Measurements from ENCODE around the gene ANO3. TPM values are rescaled to one million over a fixed set of nuclear protein-coding genes. Genes with fewer than 3 reads are reported as not detected.
A peak's percentile ranks its signal among the peaks of the same experiment; 100 is the strongest.
"Not testable (repeated sequence)": the region's sequence is repeated elsewhere in the genome, so short reads cannot be mapped to it uniquely, and the experiment has no call there.

The ANO3 gene
- total RNA-seq (not detected), total RNA-seq (0 to 0.23 reads per million in 2 donors)

DNA sequence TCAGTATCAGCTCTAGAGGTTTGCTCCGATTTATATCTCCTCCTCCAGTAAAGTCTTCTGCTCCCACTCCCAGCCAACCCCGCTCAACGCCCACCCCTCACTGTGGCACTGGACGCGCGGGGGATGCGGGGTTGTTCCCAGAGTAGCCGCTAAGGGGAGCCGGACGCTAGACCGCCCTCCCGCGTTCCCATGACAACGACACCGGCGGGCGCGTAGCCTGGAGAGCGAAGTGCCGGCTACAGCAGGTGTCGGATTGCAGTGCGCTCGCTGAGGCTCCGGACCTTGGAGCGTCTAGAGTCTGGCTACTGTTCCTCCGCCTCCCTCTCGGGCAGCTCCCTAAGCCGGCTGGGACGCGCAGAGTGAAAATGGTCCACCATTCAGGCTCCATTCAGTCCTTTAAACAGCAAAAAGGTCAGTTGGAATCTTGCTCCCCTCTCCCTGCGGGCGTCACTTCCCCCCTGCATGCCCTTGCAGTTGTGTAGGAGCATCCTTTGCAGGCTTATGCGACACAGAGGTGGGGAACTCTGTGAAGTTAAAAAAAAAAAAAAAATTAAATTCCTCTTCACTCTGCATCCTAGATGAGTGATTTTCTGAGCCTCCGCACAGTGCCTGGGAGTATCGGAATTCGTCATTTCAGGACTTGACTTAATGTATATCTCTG lies at the start of gene ANO3:
TSS of gene ANO3 (plus strand) at position 220 of the 661 bp plus-strand sequence. CDS start at position 366, 146 bp downstream.
- H3K4me3 Mint-ChIP-seq = no peak within 1 kb of the TSS
- no peak within 1 kb of the TSS for H3K27ac Mint-ChIP-seq
- H3K36me3 Mint-ChIP-seq (ENCODE audit: low read depth) = no peaks in the 10 kb centered on the region
- no peaks in the 10 kb centered on the region for H3K9me3 ChIP-seq (ENCODE audit: control insufficient read depth, low read length, poor library complexity, severe bottlenecking)
- no peak for ATAC-seq
- no peaks in the 10 kb centered on the region for H3K4me1 Mint-ChIP-seq
- DNase-seq = no peak
- H3K27me3 Mint-ChIP-seq = peaks cover 14% of the 10 kb centered on the region

DNA sequence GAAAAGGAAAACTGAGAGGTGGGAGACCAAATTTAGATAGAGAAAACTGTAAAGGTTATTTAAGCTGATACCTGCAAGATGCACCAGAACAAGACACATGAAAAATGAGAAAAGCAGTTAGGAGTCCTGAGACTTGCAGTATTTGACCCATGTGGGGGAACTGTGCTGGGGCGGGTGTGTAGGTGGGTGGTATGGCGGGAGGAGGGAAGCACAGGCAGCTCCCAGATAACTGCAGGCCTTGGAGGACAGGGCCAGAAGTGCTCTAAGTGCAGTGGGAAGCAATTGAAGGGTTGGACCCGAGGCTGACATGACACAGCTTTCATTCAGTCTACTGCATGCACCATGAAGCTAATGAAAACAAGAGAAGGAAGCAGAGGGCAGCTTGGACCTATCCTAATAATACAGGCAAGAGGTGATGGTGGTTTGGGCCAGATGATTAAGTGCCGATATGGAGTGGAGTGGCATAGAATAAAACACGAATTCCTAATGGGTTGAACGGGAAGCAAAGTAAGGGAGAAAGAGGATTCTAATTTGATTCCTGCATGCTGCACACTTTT lies 48.0 kb upstream of the ANO3 start:
- Mint-ChIP-seq H3K27ac (no peak overlapping the region), H3K4me3 (peak overlapping the region; percentile 13), H3K27me3 (peaks cover 30% of the 10 kb centered on the region), H3K4me1 (peaks cover 4% of the 10 kb centered on the region), H3K36me3 (ENCODE audit: low read depth) (no peaks in the 10 kb centered on the region)
- DNase-seq (no peak), ATAC-seq (no peak)
- no peaks in the 10 kb centered on the region for H3K9me3 ChIP-seq (ENCODE audit: control insufficient read depth, low read length, poor library complexity, severe bottlenecking)

GRCh38 chr11:26285608-26286007 lies 46.3 kb upstream of the ANO3 start:
- no peak overlapping the region for H3K27ac Mint-ChIP-seq
- H3K4me3 Mint-ChIP-seq = no peak overlapping the region
- H3K9me3 ChIP-seq (ENCODE audit: control insufficient read depth, low read length, poor library complexity, severe bottlenecking) = no peaks in the 10 kb centered on the region
- H3K27me3 Mint-ChIP-seq = peaks cover 20% of the 10 kb centered on the region
- peaks cover 4% of the 10 kb centered on the region for H3K4me1 Mint-ChIP-seq
- DNase-seq (no peak), ATAC-seq (no peak)
- H3K36me3 Mint-ChIP-seq (ENCODE audit: low read depth) = no peaks in the 10 kb centered on the region

GRCh38 chr11:26286472-26287066 lies 45.4 kb upstream of the ANO3 start:
- no peak for DNase-seq
- Mint-ChIP-seq H3K27me3 (peaks cover 18% of the 10 kb centered on the region), H3K36me3 (ENCODE audit: low read depth) (no peaks in the 10 kb centered on the region), H3K27ac (no peak overlapping the region), H3K4me3 (no peak overlapping the region), H3K4me1 (peaks cover 4% of the 10 kb centered on the region)
- ATAC-seq = no peak
- no peaks in the 10 kb centered on the region for H3K9me3 ChIP-seq (ENCODE audit: control insufficient read depth, low read length, poor library complexity, severe bottlenecking)

DNA sequence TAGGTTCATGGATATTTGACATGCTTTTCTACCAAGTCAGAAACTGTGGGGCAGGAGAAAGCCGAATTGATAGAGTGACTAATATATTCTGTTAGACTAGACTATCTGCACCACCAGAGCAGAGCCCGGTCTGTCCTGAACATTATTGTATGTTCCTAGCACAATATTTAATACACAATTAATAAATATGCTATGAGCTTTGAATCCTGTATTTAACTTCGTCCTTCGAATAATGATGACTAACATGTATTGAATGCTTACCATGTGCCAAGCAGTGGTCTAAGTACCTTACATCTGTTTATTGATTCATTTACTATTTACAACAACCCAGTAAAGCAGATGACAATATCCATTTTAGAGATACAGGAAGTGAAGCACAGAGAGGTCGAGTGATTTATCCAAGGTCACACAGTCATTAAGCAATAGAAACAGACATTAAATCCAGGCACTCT lies 44.8 kb upstream of the ANO3 start:
- Mint-ChIP-seq H3K36me3 (ENCODE audit: low read depth) (no peaks in the 10 kb centered on the region), H3K27me3 (peaks cover 13% of the 10 kb centered on the region), H3K4me1 (peaks cover 4% of the 10 kb centered on the region), H3K27ac (no peak overlapping the region), H3K4me3 (no peak overlapping the region)
- no peak for ATAC-seq
- no peaks in the 10 kb centered on the region for H3K9me3 ChIP-seq (ENCODE audit: control insufficient read depth, low read length, poor library complexity, severe bottlenecking)
- no peak for DNase-seq

DNA sequence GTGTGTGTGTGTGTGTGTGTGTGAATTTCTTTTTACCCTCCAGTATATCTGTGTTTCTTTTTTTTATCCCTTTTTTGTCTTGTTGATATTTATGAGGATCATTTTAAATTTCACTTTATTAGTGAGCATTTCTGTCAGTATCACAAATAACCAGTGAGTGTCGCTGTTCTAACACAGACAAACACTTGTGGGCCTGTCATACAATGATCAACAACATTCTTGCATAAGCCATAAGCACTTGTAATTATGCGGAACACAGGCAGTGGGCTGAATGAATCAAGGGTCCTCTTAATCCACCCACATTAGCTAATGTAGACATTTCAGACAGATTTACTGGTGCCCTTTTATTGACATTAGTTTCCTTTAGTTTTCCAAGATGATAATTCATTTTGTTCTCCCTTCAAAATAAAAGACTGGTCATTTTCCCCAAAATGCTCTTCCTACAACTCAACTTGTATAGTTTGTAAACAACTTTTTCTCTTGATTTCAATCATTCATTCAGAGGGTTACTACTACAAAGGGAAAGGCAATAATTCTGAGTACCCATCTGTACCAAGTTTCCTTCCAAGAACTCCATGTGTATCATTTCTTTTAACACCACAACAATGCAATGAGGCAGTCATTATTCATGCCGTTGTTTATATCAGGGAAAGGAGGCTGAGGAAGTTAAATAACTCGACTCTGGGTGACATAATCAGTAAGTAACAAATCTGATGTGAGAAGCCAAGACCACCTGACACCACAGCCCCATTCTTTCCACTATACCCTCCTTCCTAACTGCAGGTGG lies 34.5 kb upstream of the ANO3 start:
- ATAC-seq = no peak
- peaks cover 12% of the 10 kb centered on the region for H3K27me3 Mint-ChIP-seq
- H3K9me3 ChIP-seq (ENCODE audit: control insufficient read depth, low read length, poor library complexity, severe bottlenecking) = no peaks in the 10 kb centered on the region
- no peak overlapping the region for H3K4me3 Mint-ChIP-seq
- no peak overlapping the region for H3K27ac Mint-ChIP-seq
- no peaks in the 10 kb centered on the region for H3K36me3 Mint-ChIP-seq (ENCODE audit: low read depth)
- H3K4me1 Mint-ChIP-seq = no peaks in the 10 kb centered on the region
- DNase-seq = no peak

DNA sequence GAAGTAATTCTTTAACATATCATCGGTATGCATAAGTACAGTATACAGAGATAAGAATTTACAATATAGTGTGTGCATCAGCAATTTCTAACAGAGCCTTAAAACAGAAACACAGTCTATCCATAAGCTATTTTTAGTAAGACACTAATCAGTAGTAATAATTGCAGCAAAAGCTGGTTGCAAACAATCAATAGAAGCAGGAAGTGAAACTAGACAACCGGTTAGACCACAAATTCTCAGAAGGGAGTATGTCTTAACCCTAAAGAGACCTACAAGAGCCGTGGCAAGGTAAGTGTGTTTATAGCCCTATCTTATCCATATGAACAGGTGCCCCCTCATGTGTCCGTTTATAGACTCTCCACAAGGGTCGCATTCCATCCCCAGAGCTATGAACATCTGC lies 15.6 kb upstream of the ANO3 start:
- H3K27me3 Mint-ChIP-seq; ATAC-seq; DNase-seq; H3K4me3 Mint-ChIP-seq; H3K4me1 Mint-ChIP-seq; H3K27ac Mint-ChIP-seq; H3K9me3 ChIP-seq (ENCODE audit: control insufficient read depth, low read length, poor library complexity, severe bottlenecking); H3K36me3 Mint-ChIP-seq (ENCODE audit: low read depth): not testable (repeated sequence)

- Mint-ChIP-seq H3K27ac (no peak overlapping the region), H3K27me3 (no peaks in the 10 kb centered on the region), H3K36me3 (ENCODE audit: low read depth) (no peaks in the 10 kb centered on the region), H3K4me1 (peaks cover 2% of the 10 kb centered on the region), H3K4me3 (no peak overlapping the region)
- ATAC-seq = no peak
- DNase-seq = no peak
- H3K9me3 ChIP-seq (ENCODE audit: control insufficient read depth, low read length, poor library complexity, severe bottlenecking) = no peaks in the 10 kb centered on the region
Measured at GRCh38 chr11:26319906-26320305, 12.0 kb upstream of the ANO3 start.

DNA sequence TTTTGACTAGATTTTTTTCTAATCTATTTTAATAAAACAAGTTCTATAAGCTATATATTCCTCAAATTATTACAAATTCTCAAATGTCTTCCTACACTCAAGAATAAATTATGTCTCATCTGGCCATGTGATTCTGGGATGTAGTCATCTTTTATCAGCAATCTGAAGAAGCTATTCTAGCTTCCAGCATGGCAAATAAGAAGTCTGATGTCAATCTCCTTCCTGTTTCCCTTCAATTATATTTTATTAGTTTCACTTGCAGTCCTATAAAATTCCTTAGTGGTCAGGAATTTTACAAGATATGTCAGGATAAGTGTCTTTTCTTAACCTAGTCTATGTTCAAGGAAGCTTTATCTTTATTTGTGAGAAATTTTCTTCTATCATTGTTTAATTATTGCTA lies 10.4 kb upstream of the ANO3 start:
- Mint-ChIP-seq H3K4me1 (no peaks in the 10 kb centered on the region), H3K27me3 (no peaks in the 10 kb centered on the region), H3K4me3 (no peak overlapping the region), H3K36me3 (ENCODE audit: low read depth) (no peaks in the 10 kb centered on the region), H3K27ac (no peak overlapping the region)
- DNase-seq = no peak
- H3K9me3 ChIP-seq (ENCODE audit: control insufficient read depth, low read length, poor library complexity, severe bottlenecking) = no peaks in the 10 kb centered on the region
- ATAC-seq = no peak

DNA sequence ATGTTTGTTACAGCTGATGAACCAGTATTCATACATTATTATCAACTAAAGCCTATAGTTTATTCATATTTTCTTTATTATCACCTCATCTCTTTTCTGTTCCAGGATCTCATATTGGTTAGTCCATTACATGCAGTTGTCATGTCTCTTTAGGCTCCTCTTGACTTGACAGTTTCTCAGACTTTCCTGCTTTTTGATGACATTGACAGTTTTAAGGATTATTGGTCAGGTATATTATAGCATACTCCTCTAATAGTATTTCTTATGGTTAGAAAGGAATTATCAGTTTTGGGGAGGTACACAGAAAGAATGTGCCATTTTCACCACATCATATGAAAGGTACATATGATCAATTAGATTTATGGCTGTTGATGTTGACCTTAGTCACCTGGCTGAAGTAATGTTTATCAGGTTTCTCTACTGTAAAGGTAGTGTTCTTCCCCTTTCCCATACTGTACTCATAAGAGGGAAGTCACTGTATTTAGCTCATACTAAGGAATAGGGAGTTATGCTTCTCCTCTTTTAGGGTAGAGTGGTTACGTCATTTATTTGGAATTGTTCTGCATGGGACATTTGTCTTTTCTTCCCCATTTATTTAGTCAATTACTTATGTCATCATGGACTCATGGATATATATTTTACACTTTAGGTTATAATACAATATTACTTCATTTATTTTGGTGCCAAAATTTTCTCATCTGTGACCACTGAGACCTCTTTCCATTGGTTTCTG lies 9.4 kb upstream of the ANO3 start:
- no peak for ATAC-seq
- DNase-seq = no peak
- Mint-ChIP-seq H3K27me3 (no peaks in the 10 kb centered on the region), H3K4me1 (no peaks in the 10 kb centered on the region), H3K36me3 (ENCODE audit: low read depth) (no peaks in the 10 kb centered on the region), H3K4me3 (no peak overlapping the region), H3K27ac (no peak overlapping the region)
- no peaks in the 10 kb centered on the region for H3K9me3 ChIP-seq (ENCODE audit: control insufficient read depth, low read length, poor library complexity, severe bottlenecking)

- no peak for ATAC-seq
- Mint-ChIP-seq H3K27me3 (no peaks in the 10 kb centered on the region), H3K4me3 (no peak overlapping the region)
Measured at GRCh38 chr11:26323837-26324236, 8.1 kb upstream of the ANO3 start.

GRCh38 chr11:26324270-26324669 lies 7.7 kb upstream of the ANO3 start:
- DNase-seq = no peak
- no peak for ATAC-seq
- Mint-ChIP-seq H3K4me3 (no peak overlapping the region), H3K27ac (no peak overlapping the region), H3K27me3 (no peaks in the 10 kb centered on the region), H3K4me1 (no peaks in the 10 kb centered on the region), H3K36me3 (ENCODE audit: low read depth) (no peaks in the 10 kb centered on the region)
- H3K9me3 ChIP-seq (ENCODE audit: control insufficient read depth, low read length, poor library complexity, severe bottlenecking) = no peaks in the 10 kb centered on the region

More at GRCh38 chr11:26323837-26324236, 8.1 kb upstream of the ANO3 start:
- DNase-seq = no peak
- Mint-ChIP-seq H3K27ac (no peak overlapping the region), H3K36me3 (ENCODE audit: low read depth) (no peaks in the 10 kb centered on the region), H3K4me1 (no peaks in the 10 kb centered on the region)
- H3K9me3 ChIP-seq (ENCODE audit: control insufficient read depth, low read length, poor library complexity, severe bottlenecking) = no peaks in the 10 kb centered on the region

Data from T-helper 17 cell (primary cell).